Skeletal muscle tissue (tissue), 4 donors: ENCODE results near the gene RPS27A. TPM values are rescaled to one million over a fixed set of nuclear protein-coding genes. Genes with fewer than 3 reads are reported as not detected.
"Not testable (repeated sequence)": the region's sequence is repeated elsewhere in the genome, so short reads cannot be mapped to it uniquely, and the experiment has no call there.

Experiments used
- H3K27ac ChIP-seq: one replicate; pipeline ENCODE4 v1.7.0; 2013; ENCODE audit warnings: mild to moderate bottlenecking, low read depth, low read length, inconsistent platforms
- H3K27me3 ChIP-seq, 3 donors: one replicate each; pipeline ENCODE4 v1.7.0; 2013; ENCODE audit warnings: low read length in 3 of 3; ENCODE audit not compliant: control insufficient read depth in 3 of 3, insufficient read depth in 3 of 3
- H3K36me3 ChIP-seq, 3 donors: one replicate each; pipeline ENCODE4 v1.7.0; 2013; ENCODE audit warnings: low read length in 3 of 3; ENCODE audit not compliant: control insufficient read depth in 3 of 3, insufficient read depth in 3 of 3
- H3K4me1 ChIP-seq, 3 donors: one replicate each; pipeline ENCODE4 v1.7.0; 2013; ENCODE audit warnings: low read length in 3 of 3, mild to moderate bottlenecking in 3 of 3; ENCODE audit not compliant: control insufficient read depth in 3 of 3, insufficient read depth in 3 of 3
- H3K4me3 ChIP-seq, 3 donors: one replicate each; pipeline ENCODE4 v1.7.0; 2013; ENCODE audit warnings: low read length in 3 of 3
- H3K9ac ChIP-seq, 3 donors: one replicate each; pipeline ENCODE4 v1.7.0; 2013; ENCODE audit warnings: low read length in 3 of 3, mild to moderate bottlenecking in 3 of 3, moderate library complexity in 2 of 3, low read depth in 1 of 3
- H3K9me3 ChIP-seq, 3 donors: one replicate each; pipeline ENCODE4 v1.7.0; 2013; ENCODE audit warnings: low read length in 3 of 3; ENCODE audit not compliant: control insufficient read depth in 3 of 3
- total RNA-seq: library from RNA; depleted of rRNA; stranded (reverse); fragments of >200 nt; gene quantifications from one replicate; pipeline ENCODE4 v1.2.3, GENCODE V29; 2014
- donor health status: Osteomylitis.

RPS27A gene
- total RNA-seq, 1 donor from 2014 or later: 1,291 TPM

GRCh38 chr2:55224761-55225261 is 7.7 kb upstream of the RPS27A start:
- no peaks in the 10 kb centered on the region for H3K27me3 ChIP-seq
- H3K9me3 ChIP-seq: no peaks in the 10 kb centered on the region
- H3K36me3 ChIP-seq: peaks cover 0 to 4% (median 3%) of the 10 kb centered on the region in 3 donors
- no peak overlapping the region for H3K4me3 ChIP-seq
- no peak overlapping the region for H3K27ac ChIP-seq
- H3K9ac ChIP-seq: no peak overlapping the region
- peaks cover 2 to 12% (median 5%) of the 10 kb centered on the region in 3 donors for H3K4me1 ChIP-seq

- Histone ChIP-seq H3K27ac (no peak overlapping the region), H3K9me3 (no peaks in the 10 kb centered on the region), H3K27me3 (no peaks in the 10 kb centered on the region), H3K4me1 (peaks cover 2 to 12% (median 5%) of the 10 kb centered on the region in 3 donors), H3K4me3 (no peak overlapping the region), H3K36me3 (peaks cover 0 to 4% (median 3%) of the 10 kb centered on the region in 3 donors), H3K9ac (no peak overlapping the region)
Observed at GRCh38 chr2:55225481-55226020, 6.9 kb upstream of the RPS27A start.

GRCh38 chr2:55227437-55228225 is 4.9 kb upstream of the RPS27A start:
- peaks cover 5 to 10% (median 10%) of the 10 kb centered on the region in 3 donors for H3K4me1 ChIP-seq
- H3K27me3 ChIP-seq, H3K4me3 ChIP-seq, H3K9me3 ChIP-seq, H3K36me3 ChIP-seq, H3K27ac ChIP-seq, H3K9ac ChIP-seq: not testable (repeated sequence)

- Histone ChIP-seq H3K27me3 (no peaks in the 10 kb centered on the region), H3K9ac (no peak overlapping the region), H3K27ac (no peak overlapping the region), H3K4me1 (peaks cover 8 to 14% (median 11%) of the 10 kb centered on the region in 3 donors), H3K9me3 (no peaks in the 10 kb centered on the region), H3K4me3 (no peak overlapping the region), H3K36me3 (peaks cover 0 to 4% (median 3%) of the 10 kb centered on the region in 3 donors)
Observed at GRCh38 chr2:55228226-55228563, 4.3 kb upstream of the RPS27A start.

GRCh38 chr2:55229221-55229620 is 3.3 kb upstream of the RPS27A start:
- Histone ChIP-seq H3K9me3 (no peaks in the 10 kb centered on the region), H3K4me3 (no peak overlapping the region), H3K27me3 (no peaks in the 10 kb centered on the region), H3K27ac (no peak overlapping the region), H3K9ac (no peak overlapping the region), H3K4me1 (peaks cover 12 to 22% (median 20%) of the 10 kb centered on the region in 3 donors), H3K36me3 (peaks cover 8 to 11% (median 9%) of the 10 kb centered on the region in 3 donors)

- Histone ChIP-seq H3K36me3 (peaks cover 14 to 23% (median 21%) of the 10 kb centered on the region in 3 donors), H3K9me3 (no peaks in the 10 kb centered on the region), H3K27me3 (no peaks in the 10 kb centered on the region), H3K4me1 (peaks cover 11 to 26% (median 23%) of the 10 kb centered on the region in 3 donors), H3K9ac (no peak overlapping the region), H3K4me3 (no peak overlapping the region), H3K27ac (no peak overlapping the region)
Observed at GRCh38 chr2:55230551-55230950, 1.9 kb upstream of the RPS27A start.

GRCh38 chr2:55231546-55232083 is 873 bp upstream of the RPS27A start:
- peaks cover 23 to 34% (median 31%) of the 10 kb centered on the region in 3 donors for H3K36me3 ChIP-seq

GRCh38 chr2:55232863-55233657 is 572 bp downstream of the RPS27A start:
- Histone ChIP-seq H3K9ac (peak overlapping the region; percentile 93 to 99 (median 99)), H3K9me3 (no peaks in the 10 kb centered on the region), H3K36me3 (peaks cover 27 to 39% (median 37%) of the 10 kb centered on the region in 3 donors), H3K4me1 (peaks cover 11 to 26% (median 20%) of the 10 kb centered on the region in 3 donors), H3K27ac (peak overlapping the region; percentile 90), H3K4me3 (peak overlapping the region; percentile 90 to 99 (median 98)), H3K27me3 (no peaks in the 10 kb centered on the region)

More at GRCh38 chr2:55231546-55232083, 873 bp upstream of the RPS27A start:
- no peaks in the 10 kb centered on the region for H3K9me3 ChIP-seq
- H3K9ac ChIP-seq: peak overlapping the region; percentile 93 to 99 (median 99)
- no peaks in the 10 kb centered on the region for H3K27me3 ChIP-seq
- peaks cover 11 to 26% (median 23%) of the 10 kb centered on the region in 3 donors for H3K4me1 ChIP-seq
- H3K27ac ChIP-seq: peak overlapping the region; percentile 90
- peak overlapping the region; percentile 90 to 99 (median 98) for H3K4me3 ChIP-seq

GRCh38 chr2:55233658-55233940 is 1.1 kb downstream of the RPS27A start:
- peaks cover 27 to 36% (median 35%) of the 10 kb centered on the region in 3 donors for H3K36me3 ChIP-seq
- no peaks in the 10 kb centered on the region for H3K9me3 ChIP-seq
- H3K27me3 ChIP-seq: no peaks in the 10 kb centered on the region
- peak overlapping the region; percentile 93 to 99 (median 99) for H3K9ac ChIP-seq
- peaks cover 11 to 26% (median 16%) of the 10 kb centered on the region in 3 donors for H3K4me1 ChIP-seq
- H3K4me3 ChIP-seq: peak overlapping the region; percentile 90 to 99 (median 98)
- peak overlapping the region; percentile 90 for H3K27ac ChIP-seq
